Left lobe of liver (tissue), 2 donors: ENCODE results near the gene PDE6C. TPM values are rescaled to one million over a fixed set of nuclear protein-coding genes. Genes with fewer than 3 reads are reported as not detected.

Experiments used
- ATAC-seq: fragments of 200-7000 bp; cut with Tn5 transposase; one replicate; pipeline ENCODE4 v1.9.1; 2020; ENCODE audit warnings: mild to moderate bottlenecking, moderate library complexity
- DNase-seq: peaks from one replicate; pipeline ENCODE4 v3.0.0-alpha.2; 2020; ENCODE audit warnings: low spot score
- total RNA-seq: library from RNA; stranded (reverse); gene quantifications from one replicate; pipeline ENCODE4 v1.2.1, GENCODE V29; 2021
- donor health status: DM: no; HTN: no; CAD: no; lungs with moderate emphysema.
- donor health status: DM: no; HTN: yes; CAD: no.

Gene PDE6C
- total RNA-seq, 1 donor from 2014 or later, result not detected

DNA sequence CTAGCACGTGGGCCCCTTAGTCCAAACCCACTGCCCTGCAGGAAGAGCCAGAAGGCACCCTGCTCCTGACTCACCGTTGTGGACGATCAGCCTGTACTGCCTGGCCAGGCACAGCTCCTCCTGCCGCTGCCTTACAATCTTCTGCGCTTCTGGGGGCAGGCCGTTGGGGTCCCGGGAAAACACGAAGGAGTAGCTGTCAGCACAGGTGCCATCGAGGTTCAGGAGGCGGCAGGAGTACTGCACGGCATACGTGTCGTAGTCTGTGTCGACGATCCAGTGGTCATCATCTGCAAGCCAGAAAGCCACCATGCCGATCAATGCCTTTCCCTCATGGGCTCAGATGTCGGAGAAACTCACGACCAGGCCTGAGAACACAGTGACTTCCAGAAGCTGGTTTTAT lies 18.6 kb upstream of the PDE6C start:
- ATAC-seq, result no peak
- DNase-seq, result no peak

DNA sequence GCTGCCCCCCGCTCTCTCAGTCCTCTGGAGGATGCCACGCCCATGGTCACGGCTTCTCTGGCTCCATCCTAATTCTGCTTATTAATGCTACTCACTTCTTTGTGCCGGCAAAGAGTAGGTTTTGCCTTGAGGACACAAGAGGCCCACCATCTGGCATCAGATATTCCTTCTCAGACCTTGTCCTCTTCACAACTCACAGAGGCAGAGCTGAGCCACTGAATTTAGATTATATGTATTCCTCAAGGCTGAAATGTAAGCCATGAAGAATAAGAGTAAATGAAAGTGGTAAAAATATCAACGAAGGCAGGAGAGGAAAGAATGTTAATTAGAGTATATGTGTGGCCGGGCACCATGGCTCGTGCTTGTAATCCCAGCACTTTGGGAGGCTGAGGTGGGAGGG lies 17.8 kb upstream of the PDE6C start:
- ATAC-seq (no peak), DNase-seq (no peak)

DNA sequence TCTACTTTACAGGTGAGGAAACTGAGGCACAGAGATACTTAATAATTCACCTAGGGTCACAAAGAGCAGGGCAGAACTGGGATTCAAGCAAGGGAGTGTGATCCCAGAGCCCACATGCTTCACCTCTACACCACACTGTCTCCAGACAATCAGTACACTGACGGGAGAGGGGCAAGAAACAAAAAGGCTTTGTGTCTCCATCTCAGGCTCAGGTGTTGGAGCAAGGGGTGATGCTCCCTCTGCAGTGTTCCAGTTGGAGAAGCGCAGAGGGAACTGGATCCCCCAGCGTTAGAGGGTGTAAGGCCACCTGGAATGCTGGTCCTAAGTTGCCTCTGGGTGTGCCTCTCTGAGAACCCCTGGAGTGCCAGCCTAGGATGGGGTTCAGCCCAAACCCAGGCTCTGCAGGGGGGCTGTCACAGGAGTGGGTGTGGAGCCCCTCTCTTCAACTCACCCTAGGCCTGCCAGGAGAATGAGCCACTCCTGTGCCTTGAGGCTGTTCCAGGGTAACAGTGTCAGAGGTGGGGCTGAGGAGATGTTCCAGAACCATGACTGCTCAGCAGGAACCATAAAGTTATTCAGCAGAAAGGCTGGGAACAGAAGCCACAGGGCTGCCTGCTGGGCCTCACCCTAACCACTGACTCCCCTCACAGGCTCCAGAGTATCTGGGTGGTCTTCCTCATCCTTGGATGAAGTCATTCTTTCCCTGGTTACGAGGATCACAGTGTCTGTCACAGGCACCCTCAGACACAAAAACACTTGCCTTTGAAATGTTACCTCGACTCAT lies 16.8 kb upstream of the PDE6C start:
- DNase-seq (no peak), ATAC-seq (peak; percentile 14)

GRCh38 chr10:93596539-93596938 lies 15.8 kb upstream of the PDE6C start:
- peak; percentile 60 for DNase-seq
- peak; percentile 3 for ATAC-seq

GRCh38 chr10:93597075-93597599 lies 15.2 kb upstream of the PDE6C start:
- DNase-seq (no peak), ATAC-seq (no peak)

DNA sequence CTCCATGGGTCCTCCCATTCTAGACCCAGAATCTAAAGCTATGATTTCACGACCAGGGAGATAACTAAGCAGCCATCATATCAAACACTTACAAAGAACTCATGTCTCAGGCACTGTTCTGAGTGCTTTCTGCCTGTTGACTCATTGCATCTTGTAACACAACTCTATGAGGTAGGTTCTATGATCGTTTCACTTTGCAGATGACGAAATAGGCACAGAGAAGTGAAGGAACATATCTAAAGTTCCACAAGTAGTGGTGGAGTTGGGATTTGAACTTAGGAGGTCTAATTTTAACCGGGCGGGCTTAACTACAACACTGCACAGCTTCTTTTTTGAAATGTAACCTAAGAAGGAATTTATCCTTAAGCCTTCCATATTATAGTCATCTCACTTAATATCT lies 14.2 kb upstream of the PDE6C start:
- DNase-seq, result no peak
- ATAC-seq, result no peak

GRCh38 chr10:93599335-93599734 lies 13.0 kb upstream of the PDE6C start:
- DNase-seq (peak; percentile 63), ATAC-seq (peak; percentile 0)

GRCh38 chr10:93599778-93600177 lies 12.6 kb upstream of the PDE6C start:
- ATAC-seq, result no peak
- no peak for DNase-seq

- DNase-seq, result peak; percentile 59
- ATAC-seq, result peak; percentile 15
Measured at GRCh38 chr10:93600446-93601145, 11.7 kb upstream of the PDE6C start.

DNA sequence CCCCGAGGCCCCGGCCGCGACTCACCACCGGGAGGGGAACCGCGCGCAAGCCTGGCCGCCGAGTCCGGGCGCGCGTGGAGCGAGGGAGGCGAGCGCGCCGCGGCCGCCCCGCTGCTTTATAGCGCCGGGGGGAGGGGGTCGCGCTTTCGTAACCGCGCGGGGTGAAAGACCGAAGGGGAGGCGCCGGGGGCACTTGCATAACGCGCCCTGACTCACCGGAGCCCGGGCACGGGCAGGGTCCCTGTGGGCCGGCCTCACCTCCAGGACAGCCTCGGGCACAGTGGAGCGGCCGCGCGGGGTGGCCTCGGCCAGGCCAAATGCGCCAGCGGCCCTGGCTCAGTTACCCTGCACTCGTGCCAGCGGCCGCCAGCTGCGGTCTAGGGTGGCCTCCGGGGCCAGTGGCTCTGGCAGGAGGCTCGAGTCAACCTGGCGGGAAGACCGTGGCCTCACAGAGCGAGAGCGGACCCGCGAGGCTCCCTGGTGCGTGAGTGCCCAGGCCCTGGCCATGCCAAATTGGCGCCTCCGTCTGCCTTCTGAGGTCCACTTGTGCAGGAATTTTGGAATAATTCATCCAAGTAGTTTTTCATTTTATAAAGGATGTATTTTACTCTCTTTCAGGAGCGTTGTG lies 11.1 kb upstream of the PDE6C start, which contains the start of gene RBP4:
Gene RBP4, minus strand, starts transcription at position 90 of the 628 bp plus-strand sequence. CDS start 207 bp downstream, outside the sequence.
- peak; percentile 76 for ATAC-seq
- DNase-seq, result peak; percentile 97

DNA sequence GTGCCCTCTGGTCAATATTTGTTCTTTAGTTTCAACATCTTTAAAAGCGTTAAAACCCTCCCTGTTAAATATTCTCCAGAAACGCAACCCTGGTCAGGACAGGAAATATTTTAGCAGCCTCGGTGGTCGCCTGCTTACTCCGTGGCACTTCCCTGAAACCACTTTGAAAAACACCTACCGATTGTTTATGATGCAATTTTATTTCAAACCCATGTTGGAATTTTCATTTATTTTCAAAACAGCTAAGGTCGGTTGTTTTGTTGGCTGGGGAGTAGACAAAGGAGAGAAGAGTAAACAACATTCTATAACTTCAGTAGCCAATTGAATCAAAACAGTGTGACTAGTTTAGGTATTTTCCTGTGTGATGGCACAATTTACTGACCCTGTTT lies 10.6 kb upstream of the PDE6C start:
- DNase-seq (no peak), ATAC-seq (peak; percentile 25)

- no peak for DNase-seq
- ATAC-seq, result peak; percentile 1
Measured at GRCh38 chr10:93603023-93603422, 9.3 kb upstream of the PDE6C start.

DNA sequence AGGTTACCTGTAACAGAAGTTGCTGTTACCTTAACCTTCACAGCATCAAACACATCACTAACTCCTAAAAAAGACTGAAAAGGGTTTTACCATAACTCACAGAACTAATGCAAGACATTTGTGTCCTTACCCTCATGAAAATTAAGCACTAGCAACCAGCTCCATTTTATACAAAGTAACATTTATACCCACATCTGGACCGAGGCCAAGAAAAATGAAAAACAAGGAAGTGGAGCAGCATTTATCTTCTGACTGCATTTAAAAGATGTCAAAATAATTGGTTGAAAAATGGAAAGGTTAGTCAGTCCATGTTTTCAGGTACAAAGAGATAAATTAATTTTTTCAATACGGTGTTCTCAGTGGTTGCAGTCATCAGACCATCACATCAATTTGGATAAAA lies 8.2 kb upstream of the PDE6C start:
- no peak for ATAC-seq
- no peak for DNase-seq

- ATAC-seq (no peak), DNase-seq (no peak)
Measured at GRCh38 chr10:93608421-93608820, 3.9 kb upstream of the PDE6C start.

- DNase-seq (no peak), ATAC-seq (no peak)
Measured at GRCh38 chr10:93613126-93613525, 789 bp downstream of the PDE6C start.

- DNase-seq, result no peak
- no peak for ATAC-seq
Measured at GRCh38 chr10:93614101-93614825, 1.9 kb downstream of the PDE6C start.

DNA sequence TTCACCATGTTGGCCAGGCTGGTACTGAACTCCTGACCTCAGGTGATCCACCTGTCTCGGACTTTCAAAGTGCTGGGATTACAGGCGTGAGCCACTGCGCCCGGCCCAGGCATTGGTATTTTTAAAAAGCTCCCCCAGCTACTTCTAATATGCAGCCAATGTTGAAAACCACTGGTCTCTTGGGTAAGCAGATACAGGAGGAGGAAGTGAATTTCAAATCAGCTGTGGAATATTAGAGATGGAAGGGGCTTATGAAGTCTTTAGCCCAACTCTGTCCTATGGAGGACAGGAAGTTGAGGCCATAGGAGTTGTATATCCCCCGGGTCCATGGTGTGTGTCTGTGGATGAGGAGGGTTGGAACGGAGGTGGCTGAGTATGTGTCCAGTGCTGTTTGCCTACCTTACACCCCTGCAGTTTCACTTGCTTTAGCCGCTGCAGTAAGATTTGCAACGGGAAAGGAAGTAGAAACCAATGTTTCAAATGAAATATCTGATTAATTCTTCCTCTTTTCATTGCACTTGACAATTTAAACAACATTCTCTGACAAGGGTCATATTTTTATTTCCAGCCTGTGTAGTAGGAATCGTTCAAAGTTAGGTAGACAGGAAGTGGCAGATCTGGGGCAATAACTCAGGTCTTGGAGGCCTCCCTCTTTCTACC lies 3.4 kb downstream of the PDE6C start:
- no peak for DNase-seq
- no peak for ATAC-seq

- ATAC-seq (no peak), DNase-seq (no peak)
Measured at GRCh38 chr10:93620925-93621324, 8.6 kb downstream of the PDE6C start.

DNA sequence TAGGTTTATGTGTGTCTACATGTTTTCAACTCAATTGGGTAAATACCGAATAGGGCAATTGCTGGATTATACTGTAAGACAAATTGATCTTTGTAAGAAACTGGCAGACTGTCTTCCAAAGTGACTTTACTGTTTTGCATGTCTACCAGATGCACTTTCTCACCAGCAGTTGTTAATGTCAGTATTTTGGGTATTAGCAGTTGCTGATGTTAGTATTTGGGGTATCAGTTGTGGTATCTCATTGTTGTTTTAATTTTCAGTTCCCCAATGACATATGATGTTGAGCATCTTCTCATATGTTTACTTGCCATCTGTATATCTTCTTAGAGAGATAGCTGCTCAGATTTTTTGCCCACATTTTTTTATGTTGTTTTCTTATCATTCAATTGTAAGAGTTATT lies 10.6 kb downstream of the PDE6C start:
- DNase-seq (no peak), ATAC-seq (no peak)

DNA sequence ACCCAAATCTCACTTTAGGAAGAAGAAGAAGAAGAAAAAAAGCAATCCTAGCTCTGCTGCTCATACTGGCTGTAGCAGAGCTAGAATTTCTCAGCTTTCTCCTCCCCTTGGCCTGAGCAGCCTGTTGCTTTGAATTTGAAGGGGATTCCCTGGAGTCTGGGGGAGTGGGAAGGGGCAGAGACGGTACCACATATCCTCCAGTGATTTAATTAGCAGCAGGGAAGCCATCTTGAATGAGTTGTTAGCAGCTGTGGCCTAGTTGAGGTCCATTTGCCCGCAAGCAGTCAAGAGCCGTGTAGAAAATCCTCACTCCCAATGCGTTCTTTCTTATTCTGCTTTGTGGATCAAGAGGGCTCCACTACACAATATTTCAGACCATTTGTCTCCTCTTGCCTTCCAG lies 16.5 kb downstream of the PDE6C start:
- DNase-seq, result no peak

More for the DNA sequence above, 16.5 kb downstream of the PDE6C start:
- no peak for ATAC-seq
